HFF-Myc (cell line): Measurements from ENCODE around the gene RXFP3.

Source experiments
- DNase-seq: peaks from one replicate; pipeline ENCODE4 v3.0.0-alpha.2; 2011; ENCODE audit warnings: low read depth; ENCODE audit errors: extremely low read depth
- H3K4me3 ChIP-seq: replicated peaks from 2 replicates; pipeline ENCODE4 v1.5.1; 2011; ENCODE audit warnings: low read depth, mild to moderate bottlenecking, control low read depth, low read length
- CTCF ChIP-seq: IDR thresholded peaks from 2 replicates; pipeline ENCODE4 v1.5.1; 2012; ENCODE audit warnings: mild to moderate bottlenecking, low read depth, low read length, control low read depth; ENCODE audit errors: missing control alignments

Gene RXFP3

GRCh38 chr5:33936004-33936380 is 194 bp upstream of the RXFP3 start:
- no peak for DNase-seq
- H3K4me3 ChIP-seq: peak overlapping the region; percentile 43
- TF ChIP-seq CTCF: no peak

- DNase-seq: no peak
- H3K4me3 ChIP-seq: peak overlapping the region; percentile 43
- TF ChIP-seq CTCF: no peak
Measured at GRCh38 chr5:33937017-33937706, 976 bp downstream of the RXFP3 start.

- no peak for DNase-seq
Measured at GRCh38 chr5:33937707-33938506, 1.7 kb downstream of the RXFP3 start.

GRCh38 chr5:33938507-33938796 is 2.3 kb downstream of the RXFP3 start:
- no peak for TF ChIP-seq CTCF
- H3K4me3 ChIP-seq: no peak overlapping the region
- no peak for DNase-seq

More at GRCh38 chr5:33937707-33938506, 1.7 kb downstream of the RXFP3 start:
- no peak for TF ChIP-seq CTCF
- H3K4me3 ChIP-seq: no peak overlapping the region

- H3K4me3 ChIP-seq: no peak overlapping the region
- no peak for DNase-seq
- TF ChIP-seq CTCF: no peak
Measured at GRCh38 chr5:33938881-33939280, 2.7 kb downstream of the RXFP3 start.

GRCh38 chr5:33939556-33940262 is 3.5 kb downstream of the RXFP3 start:
- no peak for DNase-seq
- H3K4me3 ChIP-seq: no peak overlapping the region
- TF ChIP-seq CTCF: no peak
